GM23248 (cell line): ENCODE data around the gene TCAF1. TPM values are rescaled to one million over a fixed set of nuclear protein-coding genes. Genes with fewer than 3 reads are reported as not detected.

ENCODE experiments used
- DNase-seq: peaks from one replicate; pipeline ENCODE4 v3.0.0-alpha.2; 2015
- H2AFZ ChIP-seq: fragments of 200-600 bp; sonication (generic); 2 replicates; pipeline ENCODE4 v1.6.1; 2016; ENCODE audit warnings: antibody characterized with exemption
- H3F3A ChIP-seq: fragments of 200-600 bp; sonication (generic); 2 replicates; pipeline ENCODE4 v1.6.1; 2016; ENCODE audit warnings: mild to moderate bottlenecking, antibody characterized with exemption, mixed run types; ENCODE audit not compliant: insufficient read depth
- H3K27ac ChIP-seq: fragments of 200-600 bp; sonication (generic); 2 replicates; pipeline ENCODE4 v1.5.1; 2016; ENCODE audit warnings: mild to moderate bottlenecking
- H3K27me3 ChIP-seq: fragments of 200-600 bp; sonication (generic); replicated peaks from 2 replicates; pipeline ENCODE4 v1.6.1; 2016; ENCODE audit warnings: mild to moderate bottlenecking; ENCODE audit not compliant: insufficient read depth
- H3K36me3 ChIP-seq: fragments of 200-600 bp; sonication (generic); 2 replicates; pipeline ENCODE4 v1.6.1; 2016; ENCODE audit warnings: low read depth, mild to moderate bottlenecking
- H3K4me1 ChIP-seq: fragments of 200-600 bp; sonication (generic); 2 replicates; pipeline ENCODE4 v1.6.1; 2016; ENCODE audit warnings: mild to moderate bottlenecking; ENCODE audit not compliant: insufficient read depth
- H3K4me2 ChIP-seq: fragments of 200-600 bp; sonication (generic); one replicate; pipeline ENCODE4 v1.6.1; 2016; ENCODE audit warnings: mild to moderate bottlenecking; ENCODE audit not compliant: unreplicated experiment
- H3K4me3 ChIP-seq: fragments of 200-600 bp; sonication (generic); 2 replicates; pipeline ENCODE4 v1.5.1; 2016; ENCODE audit warnings: mild to moderate bottlenecking
- H3K79me2 ChIP-seq: fragments of 200-600 bp; sonication (generic); 2 replicates; pipeline ENCODE4 v1.6.1; 2016; ENCODE audit warnings: mild to moderate bottlenecking; ENCODE audit not compliant: insufficient read depth
- H3K9ac ChIP-seq: fragments of 200-600 bp; sonication (generic); 2 replicates; pipeline ENCODE4 v1.6.1; 2016; ENCODE audit warnings: mild to moderate bottlenecking
- H3K9me2 ChIP-seq: fragments of 200-600 bp; sonication (generic); 2 replicates; pipeline ENCODE4 v1.6.1; 2016; ENCODE audit warnings: mixed run types, mild to moderate bottlenecking, moderate library complexity; ENCODE audit not compliant: insufficient read depth
- H3K9me3 ChIP-seq: fragments of 200-600 bp; sonication (generic); one replicate; pipeline ENCODE4 v1.6.1; 2017; ENCODE audit warnings: low read depth
- H4K20me1 ChIP-seq: fragments of 200-600 bp; sonication (generic); 2 replicates; pipeline ENCODE4 v1.6.0; 2016; ENCODE audit not compliant: insufficient read depth
- EZH2 ChIP-seq: fragments of 200-600 bp; sonication (generic); IDR thresholded peaks from 2 replicates; pipeline ENCODE4 v1.6.1; 2018; ENCODE audit warnings: antibody characterized with exemption, mild to moderate bottlenecking; ENCODE audit not compliant: insufficient read depth, poor library complexity, severe bottlenecking
- EZH2phosphoT487 ChIP-seq: fragments of 200-600 bp; sonication (generic); IDR thresholded peaks from 2 replicates; pipeline ENCODE4 v1.6.1; 2018; ENCODE audit warnings: antibody characterized with exemption, moderate library complexity, mild to moderate bottlenecking, low read depth; ENCODE audit not compliant: insufficient read depth
- WGBS, 2 experiments: methylation state at CpG; one replicate each; pipeline ENCODE4 v1.1.6; 2015 to 2017; ENCODE audit warnings: low lambda C conversion rate in 2 of 2, low coverage in 1 of 2; ENCODE audit errors: missing lambda C conversion rate in 2 of 2; 5-methylcytosine and 5-hydroxymethylcytosine counted together
- in situ Hi-C: fragments of 300-500 bp; cut with MboI; formaldehyde crosslinking; loops from 2 replicates; pipeline ENCODE4 v1.15.0; 2020
- polyA plus RNA-seq: library from polyadenylated mRNA; unstranded; fragments of >200 nt; fragmentation: Nextera tagmentation; extraction: Ambion mirVana; gene quantifications from 2 replicates; pipeline ENCODE4 v1.2.1, GENCODE V29; 2016
- total RNA-seq: library from RNA; depleted of rRNA; stranded (reverse); fragments of >200 nt; shearing (Covaris generic); gene quantifications from 2 replicates; pipeline ENCODE4 v1.2.3, GENCODE V29; 2014

Gene TCAF1
- total and polyA plus RNA-seq, 2 experiments from 2014 or later = 46.5 to 82.9 TPM

GRCh38 chr7:143910473-143911248 lies 8.7 kb upstream of the TCAF1 start:
- Histone ChIP-seq H3K4me1 (peaks cover 18% of the 10 kb centered on the region), H4K20me1 (no peaks in the 10 kb centered on the region), H3F3A (peaks cover 15% of the 10 kb centered on the region), H3K27ac (peak overlapping the region; percentile 78), H3K4me3 (no peak overlapping the region), H3K79me2 (no peaks in the 10 kb centered on the region), H3K4me2 (peak overlapping the region; percentile 56), H3K27me3 (no peaks in the 10 kb centered on the region), H3K9me3 (no peaks in the 10 kb centered on the region), H3K9me2 (no peaks in the 10 kb centered on the region), H2AFZ (peak overlapping the region; percentile 58), H3K9ac (peak overlapping the region; percentile 37; the same call in 1 of the 2 replicates), H3K36me3 (no peaks in the 10 kb centered on the region)
- 38 to 40% methylated on average over 3 of the region's 3 CpGs for WGBS, 2 experiments
- DNase-seq = peak; percentile 61
- TF ChIP-seq EZH2phosphoT487 (no peak), EZH2 (no peak)
- in situ Hi-C loops = no loop called here

GRCh38 chr7:143909863-143910262 lies 7.9 kb upstream of the TCAF1 start:
- no peaks in the 10 kb centered on the region for H3K27me3 ChIP-seq
- in situ Hi-C loops = no loop called here
- DNase-seq = peak; percentile 78
- H3K4me1 ChIP-seq = peaks cover 25% of the 10 kb centered on the region
- H3K36me3 ChIP-seq = no peaks in the 10 kb centered on the region
- peak overlapping the region; percentile 37; the same call in 1 of the 2 replicates for H3K9ac ChIP-seq
- no peaks in the 10 kb centered on the region for H4K20me1 ChIP-seq
- TF ChIP-seq EZH2phosphoT487 (no peak), EZH2 (no peak)
- no peaks in the 10 kb centered on the region for H3K79me2 ChIP-seq
- H3K4me3 ChIP-seq = no peak overlapping the region
- WGBS, 2 experiments = 24 to 37% methylated on average over 3 of the region's 3 CpGs
- no peaks in the 10 kb centered on the region for H3K9me2 ChIP-seq
- H3K27ac ChIP-seq = peak overlapping the region; percentile 78
- H3F3A ChIP-seq = peaks cover 15% of the 10 kb centered on the region
- H3K9me3 ChIP-seq = no peaks in the 10 kb centered on the region
- H3K4me2 ChIP-seq = peak overlapping the region; percentile 56
- peak overlapping the region; percentile 58 for H2AFZ ChIP-seq

- Histone ChIP-seq H3K4me2 (no peak overlapping the region), H3K36me3 (no peaks in the 10 kb centered on the region), H3K4me1 (peaks cover 25% of the 10 kb centered on the region), H3K27me3 (no peaks in the 10 kb centered on the region), H3K79me2 (no peaks in the 10 kb centered on the region), H3K9me2 (no peaks in the 10 kb centered on the region), H4K20me1 (no peaks in the 10 kb centered on the region), H2AFZ (no peak overlapping the region), H3K4me3 (no peak overlapping the region), H3K9me3 (no peaks in the 10 kb centered on the region), H3F3A (peaks cover 15% of the 10 kb centered on the region), H3K9ac (no peak overlapping the region), H3K27ac (no peak overlapping the region)
- DNase-seq = no peak
- in situ Hi-C loops = no loop called here
- TF ChIP-seq EZH2phosphoT487 = no peak
- no peak for TF ChIP-seq EZH2
- 29 to 32% methylated on average over 5 of the region's 5 CpGs for WGBS, 2 experiments
Observed at GRCh38 chr7:143908120-143908519, 6.1 kb upstream of the TCAF1 start.

GRCh38 chr7:143906895-143907294 lies 4.9 kb upstream of the TCAF1 start:
- TF ChIP-seq EZH2phosphoT487 = no peak
- TF ChIP-seq EZH2 = no peak
- Histone ChIP-seq H3K4me1 (peaks cover 25% of the 10 kb centered on the region), H3K4me3 (no peak overlapping the region), H3K9ac (no peak overlapping the region), H3K9me2 (no peaks in the 10 kb centered on the region), H3K79me2 (no peaks in the 10 kb centered on the region), H4K20me1 (no peaks in the 10 kb centered on the region), H3K9me3 (no peaks in the 10 kb centered on the region), H3K36me3 (no peaks in the 10 kb centered on the region), H3K27me3 (no peaks in the 10 kb centered on the region), H3F3A (peaks cover 15% of the 10 kb centered on the region), H3K4me2 (no peak overlapping the region), H2AFZ (no peak overlapping the region), H3K27ac (no peak overlapping the region)
- 95 to 100% methylated on average over 5 of the region's 5 CpGs for WGBS, 2 experiments
- in situ Hi-C loops = no loop called here
- DNase-seq = no peak
